WTC11 (cell line): ENCODE data around the gene CDH3. TPM values are rescaled to one million over a fixed set of nuclear protein-coding genes. Genes with fewer than 3 reads are reported as not detected.
A peak's percentile ranks its signal among the peaks of the same experiment; 100 is the strongest.

Source experiments
- ATAC-seq: fragments of 200-7000 bp; cut with Tn5 transposase; 2 replicates; pipeline ENCODE4 v1.10.0; 2021; ENCODE audit warnings: mild to moderate bottlenecking, moderate library complexity
- CTCF ChIA-PET: fragments of 300-600 bp; sonication (Branson Sonifier 250); formaldehyde crosslinking; loops from one replicate; lab custom pipeline; 2021; ENCODE audit warnings: antibody characterized with exemption; lab: Charles Lee
- POLR2A ChIA-PET: fragments of 350-600 bp; sonication (Branson Sonifier 250); formaldehyde crosslinking; loops from one replicate; lab custom pipeline; 2021; ENCODE audit warnings: antibody characterized with exemption; lab: Charles Lee
- DNase-seq: peaks from one replicate; pipeline ENCODE4 v3.0.0; 2021; ENCODE audit warnings: low spot score
- H3K27ac Mint-ChIP-seq: 2 replicates; pipeline ENCODE4 v1.8.0; 2021; ENCODE audit warnings: mixed read lengths
- H3K27me3 Mint-ChIP-seq: 2 replicates; pipeline ENCODE4 v1.8.0; 2021; ENCODE audit warnings: low read depth, mild to moderate bottlenecking, moderate library complexity, mixed read lengths
- H3K36me3 Mint-ChIP-seq: 2 replicates; pipeline ENCODE4 v1.8.0; 2021; ENCODE audit warnings: mixed read lengths
- H3K4me1 Mint-ChIP-seq: 2 replicates; pipeline ENCODE4 v1.8.0; 2022; ENCODE audit warnings: mixed read lengths
- H3K4me3 Mint-ChIP-seq: 2 replicates; pipeline ENCODE4 v1.8.0; 2021; ENCODE audit warnings: mild to moderate bottlenecking, moderate library complexity, mixed read lengths
- H3K9me3 Mint-ChIP-seq: 2 replicates; pipeline ENCODE4 v1.8.0; 2021; ENCODE audit warnings: mixed read lengths
- CREM ChIP-seq: sonication (generic); formaldehyde crosslinking; IDR thresholded peaks from 2 replicates; pipeline ENCODE4 v1.8.1; 2022; ENCODE audit warnings: mild to moderate bottlenecking, missing genetic modification reagents, moderate library complexity
- CTCF ChIP-seq: fragments of 200-600 bp; IDR thresholded peaks from 2 replicates; pipeline ENCODE4 v1.8.0; 2022; ENCODE audit warnings: antibody characterized with exemption
- ETV6 ChIP-seq: sonication (generic); formaldehyde crosslinking; IDR thresholded peaks from 2 replicates; pipeline ENCODE4 v1.8.1; 2022; ENCODE audit warnings: mild to moderate bottlenecking, missing genetic modification reagents
- IRF1 ChIP-seq: sonication (generic); formaldehyde crosslinking; IDR thresholded peaks from 2 replicates; pipeline ENCODE4 v1.8.0; 2023; ENCODE audit warnings: missing genetic modification reagents
- MLX ChIP-seq: sonication (generic); formaldehyde crosslinking; IDR thresholded peaks from 2 replicates; pipeline ENCODE4 v1.8.1; 2023; ENCODE audit warnings: mild to moderate bottlenecking, missing genetic modification reagents, moderate library complexity
- SMAD4 ChIP-seq: sonication (generic); formaldehyde crosslinking; IDR thresholded peaks from 2 replicates; pipeline ENCODE4 v1.8.0; 2022; ENCODE audit warnings: mild to moderate bottlenecking, missing genetic modification reagents
- SOX15 ChIP-seq: fragments of 250-450 bp; sonication (Bioruptor Pico); IDR thresholded peaks from 2 replicates; pipeline ENCODE4 v1.9.0; 2021; ENCODE audit warnings: mild to moderate bottlenecking
- TP53 ChIP-seq: sonication (generic); formaldehyde crosslinking; IDR thresholded peaks from 2 replicates; pipeline ENCODE4 v1.8.1; 2023; ENCODE audit warnings: mild to moderate bottlenecking, missing genetic modification reagents
- ZNF121 ChIP-seq: sonication (generic); formaldehyde crosslinking; IDR thresholded peaks from 2 replicates; pipeline ENCODE4 v1.8.0; 2023; ENCODE audit warnings: missing genetic modification reagents
- ZNF281 ChIP-seq: sonication (generic); formaldehyde crosslinking; IDR thresholded peaks from 2 replicates; pipeline ENCODE4 v1.8.0; 2023; ENCODE audit warnings: mild to moderate bottlenecking, missing genetic modification reagents
- ZNF671 ChIP-seq: fragments of 250-450 bp; sonication (Bioruptor Pico); IDR thresholded peaks from 2 replicates; pipeline ENCODE4 v1.8.0; 2021; ENCODE audit warnings: mild to moderate bottlenecking
- total RNA-seq: library from RNA; stranded (reverse); gene quantifications from 3 replicates; pipeline ENCODE4 v1.2.3, GENCODE V29; 2021
- TF ChIP-seq, protein P1 (sequence below): sonication (generic); formaldehyde crosslinking; IDR thresholded peaks from 2 replicates; pipeline ENCODE4 v1.8.1; 2023; ENCODE audit warnings: mild to moderate bottlenecking, missing genetic modification reagents, moderate library complexity
- TF ChIP-seq, protein P2 (sequence below): sonication (generic); formaldehyde crosslinking; IDR thresholded peaks from 2 replicates; pipeline ENCODE4 v1.8.0; 2023; ENCODE audit warnings: missing genetic modification reagents, mild to moderate bottlenecking, borderline replicate concordance
- TF ChIP-seq, protein P3 (sequence below): sonication (generic); formaldehyde crosslinking; IDR thresholded peaks from 2 replicates; pipeline ENCODE4 v1.8.1; 2023; ENCODE audit warnings: mild to moderate bottlenecking, missing genetic modification reagents
- TF ChIP-seq, protein P4 (sequence below): sonication (generic); formaldehyde crosslinking; IDR thresholded peaks from 2 replicates; pipeline ENCODE4 v1.8.1; 2022; ENCODE audit warnings: low read depth, mild to moderate bottlenecking, moderate library complexity, missing genetic modification reagents, borderline replicate concordance

Gene CDH3
- total RNA-seq, 1 experiment from 2014 or later, result 128 TPM

DNA sequence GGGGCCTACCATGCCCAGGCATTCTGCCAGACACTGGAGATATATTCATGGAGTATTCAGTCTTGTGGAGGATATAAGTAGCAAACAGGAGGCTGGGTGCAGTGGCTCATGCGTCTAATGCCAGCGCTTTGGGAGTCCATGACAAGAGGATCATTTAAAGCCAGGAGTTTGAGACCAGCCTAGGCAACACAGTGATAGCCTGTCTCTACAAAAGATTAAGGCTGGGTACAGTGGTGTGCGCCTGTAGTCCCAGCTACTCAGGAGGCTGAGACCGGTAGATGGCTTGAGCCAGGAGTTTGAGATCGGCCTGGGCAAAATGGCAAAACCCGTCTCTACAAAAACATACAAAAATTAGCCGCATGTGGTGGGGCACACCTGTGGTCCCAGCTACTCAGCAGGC, 37.7 kb upstream of the CDH3 start:
- no peak overlapping the region for H3K4me3 Mint-ChIP-seq
- TF ChIP-seq SOX15 (no peak), IRF1 (CRISPR knock-in tag) (no peak), ZNF671 (no peak), CTCF (no peak), ETV6 (CRISPR knock-in tag) (no peak), ZNF281 (CRISPR knock-in tag) (no peak), SMAD4 (CRISPR knock-in tag) (no peak), MLX (CRISPR knock-in tag) (no peak), CREM (CRISPR knock-in tag) (no peak), TP53 (no peak)
- TF ChIP-seq, protein P1, sequence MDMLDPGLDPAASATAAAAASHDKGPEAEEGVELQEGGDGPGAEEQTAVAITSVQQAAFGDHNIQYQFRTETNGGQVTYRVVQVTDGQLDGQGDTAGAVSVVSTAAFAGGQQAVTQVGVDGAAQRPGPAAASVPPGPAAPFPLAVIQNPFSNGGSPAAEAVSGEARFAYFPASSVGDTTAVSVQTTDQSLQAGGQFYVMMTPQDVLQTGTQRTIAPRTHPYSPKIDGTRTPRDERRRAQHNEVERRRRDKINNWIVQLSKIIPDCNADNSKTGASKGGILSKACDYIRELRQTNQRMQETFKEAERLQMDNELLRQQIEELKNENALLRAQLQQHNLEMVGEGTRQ (CRISPR knock-in tag), result no peak
- TF ChIP-seq, protein P2, sequence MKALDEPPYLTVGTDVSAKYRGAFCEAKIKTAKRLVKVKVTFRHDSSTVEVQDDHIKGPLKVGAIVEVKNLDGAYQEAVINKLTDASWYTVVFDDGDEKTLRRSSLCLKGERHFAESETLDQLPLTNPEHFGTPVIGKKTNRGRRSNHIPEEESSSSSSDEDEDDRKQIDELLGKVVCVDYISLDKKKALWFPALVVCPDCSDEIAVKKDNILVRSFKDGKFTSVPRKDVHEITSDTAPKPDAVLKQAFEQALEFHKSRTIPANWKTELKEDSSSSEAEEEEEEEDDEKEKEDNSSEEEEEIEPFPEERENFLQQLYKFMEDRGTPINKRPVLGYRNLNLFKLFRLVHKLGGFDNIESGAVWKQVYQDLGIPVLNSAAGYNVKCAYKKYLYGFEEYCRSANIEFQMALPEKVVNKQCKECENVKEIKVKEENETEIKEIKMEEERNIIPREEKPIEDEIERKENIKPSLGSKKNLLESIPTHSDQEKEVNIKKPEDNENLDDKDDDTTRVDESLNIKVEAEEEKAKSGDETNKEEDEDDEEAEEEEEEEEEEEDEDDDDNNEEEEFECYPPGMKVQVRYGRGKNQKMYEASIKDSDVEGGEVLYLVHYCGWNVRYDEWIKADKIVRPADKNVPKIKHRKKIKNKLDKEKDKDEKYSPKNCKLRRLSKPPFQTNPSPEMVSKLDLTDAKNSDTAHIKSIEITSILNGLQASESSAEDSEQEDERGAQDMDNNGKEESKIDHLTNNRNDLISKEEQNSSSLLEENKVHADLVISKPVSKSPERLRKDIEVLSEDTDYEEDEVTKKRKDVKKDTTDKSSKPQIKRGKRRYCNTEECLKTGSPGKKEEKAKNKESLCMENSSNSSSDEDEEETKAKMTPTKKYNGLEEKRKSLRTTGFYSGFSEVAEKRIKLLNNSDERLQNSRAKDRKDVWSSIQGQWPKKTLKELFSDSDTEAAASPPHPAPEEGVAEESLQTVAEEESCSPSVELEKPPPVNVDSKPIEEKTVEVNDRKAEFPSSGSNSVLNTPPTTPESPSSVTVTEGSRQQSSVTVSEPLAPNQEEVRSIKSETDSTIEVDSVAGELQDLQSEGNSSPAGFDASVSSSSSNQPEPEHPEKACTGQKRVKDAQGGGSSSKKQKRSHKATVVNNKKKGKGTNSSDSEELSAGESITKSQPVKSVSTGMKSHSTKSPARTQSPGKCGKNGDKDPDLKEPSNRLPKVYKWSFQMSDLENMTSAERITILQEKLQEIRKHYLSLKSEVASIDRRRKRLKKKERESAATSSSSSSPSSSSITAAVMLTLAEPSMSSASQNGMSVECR, result no peak
- TF ChIP-seq, protein P3, sequence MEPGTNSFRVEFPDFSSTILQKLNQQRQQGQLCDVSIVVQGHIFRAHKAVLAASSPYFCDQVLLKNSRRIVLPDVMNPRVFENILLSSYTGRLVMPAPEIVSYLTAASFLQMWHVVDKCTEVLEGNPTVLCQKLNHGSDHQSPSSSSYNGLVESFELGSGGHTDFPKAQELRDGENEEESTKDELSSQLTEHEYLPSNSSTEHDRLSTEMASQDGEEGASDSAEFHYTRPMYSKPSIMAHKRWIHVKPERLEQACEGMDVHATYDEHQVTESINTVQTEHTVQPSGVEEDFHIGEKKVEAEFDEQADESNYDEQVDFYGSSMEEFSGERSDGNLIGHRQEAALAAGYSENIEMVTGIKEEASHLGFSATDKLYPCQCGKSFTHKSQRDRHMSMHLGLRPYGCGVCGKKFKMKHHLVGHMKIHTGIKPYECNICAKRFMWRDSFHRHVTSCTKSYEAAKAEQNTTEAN (CRISPR knock-in tag), result no peak
- no peak overlapping the region for H3K27ac Mint-ChIP-seq
- ATAC-seq (no peak), DNase-seq (no peak)
- H3K36me3 Mint-ChIP-seq, result no peaks in the 10 kb centered on the region
- peaks cover 4% of the 10 kb centered on the region; the same call in 1 of the 2 replicates for H3K9me3 Mint-ChIP-seq
- no peaks in the 10 kb centered on the region for H3K27me3 Mint-ChIP-seq
- H3K4me1 Mint-ChIP-seq, result peaks cover 12% of the 10 kb centered on the region
- ChIA-PET POLR2A (no interaction called here), CTCF (no interaction called here)

GRCh38 chr16:68608330-68608729, 36.8 kb upstream of the CDH3 start:
- ChIA-PET POLR2A (no interaction called here), CTCF (no interaction called here)
- Mint-ChIP-seq H3K27me3 (0 out of 2 replicates have a peak, but pooled peaks cover under 1% of the 10 kb centered on the region), H3K9me3 (peaks cover 8% of the 10 kb centered on the region), H3K4me1 (peaks cover 12% of the 10 kb centered on the region), H3K4me3 (no peak overlapping the region), H3K27ac (no peak overlapping the region), H3K36me3 (0 out of 2 replicates have a peak, but pooled peaks cover 5% of the 10 kb centered on the region)
- no peak for ATAC-seq
- DNase-seq, result no peak
- TF ChIP-seq, protein P4, sequence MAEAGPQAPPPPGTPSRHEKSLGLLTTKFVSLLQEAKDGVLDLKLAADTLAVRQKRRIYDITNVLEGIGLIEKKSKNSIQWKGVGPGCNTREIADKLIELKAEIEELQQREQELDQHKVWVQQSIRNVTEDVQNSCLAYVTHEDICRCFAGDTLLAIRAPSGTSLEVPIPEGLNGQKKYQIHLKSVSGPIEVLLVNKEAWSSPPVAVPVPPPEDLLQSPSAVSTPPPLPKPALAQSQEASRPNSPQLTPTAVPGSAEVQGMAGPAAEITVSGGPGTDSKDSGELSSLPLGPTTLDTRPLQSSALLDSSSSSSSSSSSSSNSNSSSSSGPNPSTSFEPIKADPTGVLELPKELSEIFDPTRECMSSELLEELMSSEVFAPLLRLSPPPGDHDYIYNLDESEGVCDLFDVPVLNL, result no peak
- TF ChIP-seq ZNF121 (CRISPR knock-in tag), result peak; percentile 91
